ENCODE results near the gene CARD9.

GRCh38 chr9:136403915-136404800 is 30.7 kb upstream of the CARD9 start:
- TF ChIP-seq POLR2A (IDR thresholded peaks at IDR 0.05; ENCODE audit: low read length) (no peak), GATA1 (IDR thresholded peaks at IDR 0.05; ENCODE audit: low read depth, low read length) (no peak)

Data from erythroblast (primary cell).